Amygdala (tissue), 56 donors: ENCODE data around the gene CAPRIN1.
"Not testable (repeated sequence)": the region's sequence is repeated elsewhere in the genome, so short reads cannot be mapped to it uniquely, and the experiment has no call there.

ENCODE experiments used
- DNase-seq, 56 donors: peaks; one replicate each; lab custom pipeline; 2025; lab: John Stamatoyannopoulos, UW

Gene CAPRIN1

GRCh38 chr11:34050581-34051348 lies 766 bp upstream of the CAPRIN1 start:
- no peak for DNase-seq

- DNase-seq, result peak; percentile 24 to 91 (median 70)
These were observed 591 bp downstream of the CAPRIN1 start for GRCh38 chr11:34052036-34052607.

GRCh38 chr11:34052608-34053160 lies 1.2 kb downstream of the CAPRIN1 start:
- DNase-seq, result peak in 17 of 56 donors; percentile 12 to 54 (median 36)

- DNase-seq, result peak in 44 of 56 donors; percentile 5 to 59 (median 25)
These were observed 1.7 kb downstream of the CAPRIN1 start for GRCh38 chr11:34053161-34053686.

GRCh38 chr11:34054351-34054750 lies 2.8 kb downstream of the CAPRIN1 start:
- DNase-seq, result not testable (repeated sequence)

GRCh38 chr11:34055218-34056000 lies 3.9 kb downstream of the CAPRIN1 start:
- no peak for DNase-seq

- DNase-seq, result no peak
These were observed 5.1 kb downstream of the CAPRIN1 start for GRCh38 chr11:34056672-34057071.

GRCh38 chr11:34063061-34063795 lies 11.7 kb downstream of the CAPRIN1 start:
- DNase-seq, result no peak

GRCh38 chr11:34064291-34064690 lies 12.8 kb downstream of the CAPRIN1 start:
- DNase-seq, result no peak

- DNase-seq, result no peak
These were observed 14.1 kb downstream of the CAPRIN1 start for GRCh38 chr11:34065505-34066203.

- not testable (repeated sequence) for DNase-seq
These were observed 15.2 kb downstream of the CAPRIN1 start for GRCh38 chr11:34066766-34067165.

- no peak for DNase-seq
These were observed 16.0 kb downstream of the CAPRIN1 start for GRCh38 chr11:34067383-34068065.

- DNase-seq, result peak in 1 of 56 donors; percentile 7
These were observed 16.6 kb downstream of the CAPRIN1 start for GRCh38 chr11:34068111-34068510.

GRCh38 chr11:34071306-34071705 lies 19.8 kb downstream of the CAPRIN1 start:
- not testable (repeated sequence) for DNase-seq

- no peak for DNase-seq
These were observed 20.5 kb downstream of the CAPRIN1 start for GRCh38 chr11:34072041-34072440.

GRCh38 chr11:34072832-34073231 lies 21.3 kb downstream of the CAPRIN1 start:
- no peak for DNase-seq

- DNase-seq, result no peak
These were observed 22.9 kb downstream of the CAPRIN1 start for GRCh38 chr11:34074391-34074790.

GRCh38 chr11:34075178-34075820 lies 23.8 kb downstream of the CAPRIN1 start:
- no peak for DNase-seq
